GM12891 (cell line): ENCODE data around the gene CA10.

Source experiments
- PAX5 ChIP-seq: IDR thresholded peaks from 2 replicates; pipeline ENCODE4 v1.6.1; 2011; ENCODE audit warnings: low read length, moderate library complexity, mild to moderate bottlenecking; ENCODE audit not compliant: insufficient read depth, severe bottlenecking
- POLR2A ChIP-seq: IDR thresholded peaks from 2 replicates; pipeline ENCODE4 v1.6.1; 2011; ENCODE audit warnings: low read depth, low read length, control low read depth
- POLR2AphosphoS5 ChIP-seq: IDR thresholded peaks from 2 replicates; pipeline ENCODE4 v1.6.1; 2011; ENCODE audit warnings: low read depth, low read length, control low read depth
- POU2F2 ChIP-seq: IDR thresholded peaks from 2 replicates; pipeline ENCODE4 v1.6.1; 2011; ENCODE audit warnings: low read depth, mild to moderate bottlenecking, control low read depth, low read length, moderate library complexity
- SPI1 ChIP-seq: IDR thresholded peaks from 2 replicates; pipeline ENCODE4 v1.6.1; 2011; ENCODE audit warnings: low read depth, low read length, control low read depth
- TAF1 ChIP-seq: IDR thresholded peaks from 2 replicates; pipeline ENCODE4 v1.6.1; 2011; ENCODE audit warnings: low read depth, low read length, control low read depth

DNA sequence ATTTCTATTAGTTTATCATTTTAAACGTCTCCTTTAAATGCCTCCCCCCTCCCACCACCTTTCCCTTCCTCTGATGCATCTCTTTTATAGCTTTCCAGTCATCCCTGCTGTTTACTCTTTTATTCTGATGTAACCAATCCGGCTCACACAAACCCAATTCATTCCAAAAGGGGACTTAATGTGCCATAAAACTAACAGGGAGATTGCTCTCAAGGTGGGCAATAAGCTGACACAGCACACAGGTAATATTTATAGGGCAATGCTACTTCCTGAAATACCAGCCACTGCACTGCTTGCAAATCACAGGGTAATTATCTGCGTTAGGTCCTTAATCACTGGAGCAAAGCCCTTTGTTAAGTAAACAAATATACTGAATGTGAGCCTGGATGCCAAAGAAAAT lies 23.3 kb upstream of the CA10 start:
- no peak for TF ChIP-seq POLR2A
- no peak for TF ChIP-seq POLR2AphosphoS5
- no peak for TF ChIP-seq POU2F2
- no peak for TF ChIP-seq TAF1
- TF ChIP-seq SPI1, result no peak
- TF ChIP-seq PAX5, result no peak
